ENCODE data around the gene HRH3. TPM values are rescaled to one million over a fixed set of nuclear protein-coding genes. Genes with fewer than 3 reads are reported as not detected.

Gene HRH3
- total RNA-seq, 2 donors from 2014 or later: not detected

GRCh38 chr20:62233684-62234083 is 13.6 kb upstream of the HRH3 start:
- H3K36me3 ChIP-seq: no peaks in the 10 kb centered on the region
- TF ChIP-seq, protein P1, sequence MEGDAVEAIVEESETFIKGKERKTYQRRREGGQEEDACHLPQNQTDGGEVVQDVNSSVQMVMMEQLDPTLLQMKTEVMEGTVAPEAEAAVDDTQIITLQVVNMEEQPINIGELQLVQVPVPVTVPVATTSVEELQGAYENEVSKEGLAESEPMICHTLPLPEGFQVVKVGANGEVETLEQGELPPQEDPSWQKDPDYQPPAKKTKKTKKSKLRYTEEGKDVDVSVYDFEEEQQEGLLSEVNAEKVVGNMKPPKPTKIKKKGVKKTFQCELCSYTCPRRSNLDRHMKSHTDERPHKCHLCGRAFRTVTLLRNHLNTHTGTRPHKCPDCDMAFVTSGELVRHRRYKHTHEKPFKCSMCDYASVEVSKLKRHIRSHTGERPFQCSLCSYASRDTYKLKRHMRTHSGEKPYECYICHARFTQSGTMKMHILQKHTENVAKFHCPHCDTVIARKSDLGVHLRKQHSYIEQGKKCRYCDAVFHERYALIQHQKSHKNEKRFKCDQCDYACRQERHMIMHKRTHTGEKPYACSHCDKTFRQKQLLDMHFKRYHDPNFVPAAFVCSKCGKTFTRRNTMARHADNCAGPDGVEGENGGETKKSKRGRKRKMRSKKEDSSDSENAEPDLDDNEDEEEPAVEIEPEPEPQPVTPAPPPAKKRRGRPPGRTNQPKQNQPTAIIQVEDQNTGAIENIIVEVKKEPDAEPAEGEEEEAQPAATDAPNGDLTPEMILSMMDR (IDR thresholded peaks at IDR 0.05): no peak
- ATAC-seq (ENCODE audit: insufficient number of reproducible peaks, low FRiP score, low read depth): no peak

DNA sequence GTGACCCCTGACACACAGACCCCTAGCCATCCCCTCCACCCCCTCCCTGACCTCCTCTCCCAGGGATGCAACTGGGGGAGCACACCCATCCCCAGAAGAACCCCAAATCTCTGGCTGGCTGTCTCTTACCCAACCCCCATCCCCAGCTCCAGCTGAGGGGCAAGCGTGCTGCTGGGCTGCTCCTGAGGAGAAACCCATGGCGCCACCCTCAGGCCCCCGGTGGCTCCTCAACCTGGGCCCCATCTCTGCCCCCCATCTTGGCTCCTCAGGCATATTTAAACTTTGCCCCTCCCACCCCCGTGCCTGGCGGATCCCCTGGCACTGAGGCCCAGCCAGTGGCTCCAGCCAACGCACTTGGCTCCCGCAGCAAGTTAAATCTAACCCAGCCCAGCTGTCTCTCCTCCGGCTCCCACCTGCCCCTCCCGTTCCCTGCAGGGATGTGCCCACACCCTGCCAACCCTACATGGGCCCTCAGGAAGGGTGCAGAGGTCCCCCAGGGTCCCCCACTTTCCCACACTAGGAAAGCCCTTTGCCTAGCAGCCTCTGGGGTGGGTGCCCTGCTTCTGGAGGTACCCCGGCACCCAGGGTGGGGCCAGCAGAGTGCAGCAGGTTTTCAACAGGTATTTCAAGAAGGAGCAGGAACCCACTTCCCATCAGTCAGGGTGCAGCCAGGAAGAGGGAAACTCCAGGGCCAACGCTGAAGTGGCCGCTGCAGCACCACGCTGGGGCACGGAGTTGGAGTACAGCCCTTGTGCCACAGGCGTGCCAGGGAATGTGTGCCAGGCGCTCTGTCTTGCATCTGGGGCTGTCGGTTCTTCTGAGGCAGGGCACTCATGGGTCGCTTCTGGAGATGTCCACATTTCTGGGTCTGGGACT is 12.9 kb upstream of the HRH3 start:
- H3K27me3 ChIP-seq (replicated peaks; ENCODE audit: insufficient read depth): no peaks in the 10 kb centered on the region
- TF ChIP-seq, protein P1 (IDR thresholded peaks at IDR 0.05): no peak
- no peak for ATAC-seq (ENCODE audit: insufficient number of reproducible peaks, low FRiP score, low read depth)

More at GRCh38 chr20:62233684-62234083, 13.6 kb upstream of the HRH3 start:
- no peak for DNase-seq (ENCODE audit: low spot score)
- Histone ChIP-seq H3K27ac (no peak overlapping the region), H3K4me1 (ENCODE audit: control insufficient read depth in 1 of 2, low read depth in 2 of 2) (peaks cover 0 to 4% of the 10 kb centered on the region in 2 donors), H3K9me3 (no peaks in the 10 kb centered on the region), H3K27me3 (replicated peaks; ENCODE audit: insufficient read depth) (no peaks in the 10 kb centered on the region), H3K4me3 (no peak overlapping the region)

GRCh38 chr20:62232194-62232593 is 12.1 kb upstream of the HRH3 start:
- Histone ChIP-seq H3K9me3 (no peaks in the 10 kb centered on the region), H3K36me3 (no peaks in the 10 kb centered on the region), H3K4me3 (no peak overlapping the region), H3K4me1 (ENCODE audit: control insufficient read depth in 1 of 2, low read depth in 2 of 2) (no peaks in the 10 kb centered on the region), H3K27me3 (replicated peaks; ENCODE audit: insufficient read depth) (no peaks in the 10 kb centered on the region), H3K27ac (no peak overlapping the region)
- ATAC-seq (ENCODE audit: insufficient number of reproducible peaks, low FRiP score, low read depth) (no peak), DNase-seq (ENCODE audit: low spot score) (no peak)
- TF ChIP-seq, protein P1 (IDR thresholded peaks at IDR 0.05): no peak

More for the DNA sequence above, 12.9 kb upstream of the HRH3 start:
- Histone ChIP-seq H3K4me3 (no peak overlapping the region), H3K36me3 (no peaks in the 10 kb centered on the region), H3K27ac (no peak overlapping the region), H3K4me1 (ENCODE audit: control insufficient read depth in 1 of 2, low read depth in 2 of 2) (peaks cover 0 to 4% of the 10 kb centered on the region in 2 donors), H3K9me3 (no peaks in the 10 kb centered on the region)
- DNase-seq (ENCODE audit: low spot score): no peak

GRCh38 chr20:62231292-62231691 is 11.2 kb upstream of the HRH3 start:
- ATAC-seq (ENCODE audit: insufficient number of reproducible peaks, low FRiP score, low read depth): no peak
- Histone ChIP-seq H3K27ac (no peak overlapping the region), H3K27me3 (replicated peaks; ENCODE audit: insufficient read depth) (no peaks in the 10 kb centered on the region), H3K4me1 (ENCODE audit: control insufficient read depth in 1 of 2, low read depth in 2 of 2) (no peaks in the 10 kb centered on the region), H3K36me3 (no peaks in the 10 kb centered on the region), H3K9me3 (no peaks in the 10 kb centered on the region), H3K4me3 (no peak overlapping the region)
- TF ChIP-seq, protein P1 (IDR thresholded peaks at IDR 0.05): no peak
- no peak for DNase-seq (ENCODE audit: low spot score)

GRCh38 chr20:62230696-62231095 is 10.6 kb upstream of the HRH3 start:
- Histone ChIP-seq H3K4me3 (no peak overlapping the region), H3K4me1 (ENCODE audit: control insufficient read depth in 1 of 2, low read depth in 2 of 2) (no peaks in the 10 kb centered on the region), H3K27ac (no peak overlapping the region), H3K27me3 (replicated peaks; ENCODE audit: insufficient read depth) (no peaks in the 10 kb centered on the region), H3K36me3 (no peaks in the 10 kb centered on the region), H3K9me3 (no peaks in the 10 kb centered on the region)
- TF ChIP-seq, protein P1 (IDR thresholded peaks at IDR 0.05): no peak
- ATAC-seq (ENCODE audit: insufficient number of reproducible peaks, low FRiP score, low read depth) (no peak), DNase-seq (ENCODE audit: low spot score) (no peak)

All from thoracic aorta (tissue), 2 donors.